PC-3 (cell line): ENCODE results near the gene ARID4A. TPM values are rescaled to one million over a fixed set of nuclear protein-coding genes. Genes with fewer than 3 reads are reported as not detected.
A peak's percentile ranks its signal among the peaks of the same experiment; 100 is the strongest.

Experiments used
- ATAC-seq: fragments of 200-7000 bp; cut with Tn5 transposase; 2 replicates; pipeline ENCODE4 v1.9.1; 2020; ENCODE audit warnings: mild to moderate bottlenecking, moderate library complexity
- BruUV-seq: library from RNA; stranded (reverse); fragments of 400-500 nt; replicated peaks from 2 replicates; lab custom pipeline; 2021; lab: Mats Ljungman, UMichigan
- CTCF ChIA-PET: fragments of 300-600 bp; sonication (Branson Sonifier 250); formaldehyde crosslinking; loops from one replicate; lab custom pipeline; 2022; ENCODE audit warnings: antibody characterized with exemption; lab: Charles Lee
- POLR2A ChIA-PET: fragments of 300-600 bp; sonication (Branson Sonifier 250); formaldehyde crosslinking; loops from one replicate; lab custom pipeline; 2022; ENCODE audit warnings: antibody characterized with exemption; ENCODE audit not compliant: unreplicated experiment; lab: Charles Lee
- DNase-seq: peaks from one replicate; pipeline ENCODE4 v3.0.0-alpha.2; 2015
- H2AFZ ChIP-seq: fragments of 300-600 bp; sonication (generic); 2 replicates; pipeline ENCODE4 v1.6.0; 2016; ENCODE audit warnings: antibody characterized with exemption, low read length
- H3F3A ChIP-seq: fragments of 300-600 bp; sonication (generic); one replicate; pipeline ENCODE4 v1.6.0; 2017; ENCODE audit warnings: antibody characterized with exemption, low read length, control low read depth, mild to moderate bottlenecking; ENCODE audit not compliant: unreplicated experiment
- H3K27ac ChIP-seq: fragments of 300-600 bp; sonication (generic); 2 replicates; pipeline ENCODE4 v1.5.1; 2016; ENCODE audit warnings: mild to moderate bottlenecking, low read length
- H3K27me3 ChIP-seq: fragments of 300-600 bp; sonication (generic); 2 replicates; pipeline ENCODE4 v1.6.1; 2016; ENCODE audit warnings: low read length, mixed read lengths
- H3K36me3 ChIP-seq: fragments of 300-600 bp; sonication (generic); 2 replicates; pipeline ENCODE4 v1.6.1; 2016; ENCODE audit warnings: low read depth, mixed run types, low read length, mixed read lengths
- H3K4me1 ChIP-seq: fragments of 300-600 bp; sonication (generic); 2 replicates; pipeline ENCODE4 v1.5.1; 2016; ENCODE audit warnings: low read length; ENCODE audit not compliant: insufficient read depth
- H3K4me2 ChIP-seq: fragments of 300-600 bp; sonication (generic); 2 replicates; pipeline ENCODE4 v1.6.0; 2016; ENCODE audit warnings: low read length
- H3K4me3 ChIP-seq: fragments of 300-600 bp; sonication (generic); 2 replicates; pipeline ENCODE4 v1.5.1; 2016; ENCODE audit warnings: mild to moderate bottlenecking, low read length, mixed read lengths
- H3K79me2 ChIP-seq: fragments of 300-600 bp; sonication (generic); 2 replicates; pipeline ENCODE4 v1.6.1; 2017; ENCODE audit warnings: low read length, mixed read lengths
- H3K9ac ChIP-seq: fragments of 300-600 bp; sonication (generic); 2 replicates; pipeline ENCODE4 v1.6.0; 2016; ENCODE audit warnings: mild to moderate bottlenecking, low read length
- H3K9me2 ChIP-seq: fragments of 300-600 bp; sonication (generic); replicated peaks from 2 replicates; pipeline ENCODE4 v1.6.1; 2016; ENCODE audit warnings: mixed run types, low read length, mixed read lengths
- H3K9me3 ChIP-seq: fragments of 300-600 bp; sonication (generic); 2 replicates; pipeline ENCODE4 v1.6.1; 2016; ENCODE audit warnings: low read length, mixed read lengths
- H4K20me1 ChIP-seq: fragments of 300-600 bp; sonication (generic); 2 replicates; pipeline ENCODE4 v1.6.1; 2016; ENCODE audit warnings: low read length, mixed read lengths
- CTCF ChIP-seq: fragments of 300-600 bp; sonication (generic); conservative IDR thresholded peaks from 2 replicates; pipeline ENCODE4 v1.5.1; 2017; ENCODE audit warnings: antibody characterized with exemption, low read depth, mild to moderate bottlenecking, low read length
- EZH2 ChIP-seq: fragments of 300-600 bp; sonication (generic); IDR thresholded peaks from one replicate; pipeline ENCODE4 v1.6.1; 2017; ENCODE audit warnings: antibody characterized with exemption, mild to moderate bottlenecking, low read length; ENCODE audit not compliant: unreplicated experiment
- EZH2phosphoT487 ChIP-seq: fragments of 300-600 bp; sonication (generic); IDR thresholded peaks from 2 replicates; pipeline ENCODE4 v1.6.1; 2018; ENCODE audit warnings: mild to moderate bottlenecking, antibody characterized with exemption, low read length, borderline replicate concordance
- intact Hi-C: fragments of 100-400 bp; cut with micrococcal nuclease; formaldehyde crosslinking; loops from 2 replicates; pipeline ENCODE4 v1.9.0; 2023
- total RNA-seq: library from RNA; depleted of rRNA; stranded (reverse); fragments of >200 nt; gene quantifications from 2 replicates; pipeline ENCODE4 v1.2.3, GENCODE V29; 2014

Gene ARID4A
- total RNA-seq, 1 experiment from 2014 or later = 7.3 TPM

- BruUV-seq = TSS peak; percentile 18
- Histone ChIP-seq H3K36me3 (peaks cover 54% of the 10 kb centered on the region), H3K9ac (no peak overlapping the region), H3K27me3 (no peaks in the 10 kb centered on the region), H3K9me2 (no peaks in the 10 kb centered on the region), H3K4me1 (no peaks in the 10 kb centered on the region), H3K27ac (no peak overlapping the region), H3K79me2 (peaks cover 7% of the 10 kb centered on the region), H3F3A (no peaks in the 10 kb centered on the region), H3K9me3 (no peaks in the 10 kb centered on the region), H2AFZ (no peak overlapping the region), H3K4me2 (no peak overlapping the region), H4K20me1 (no peaks in the 10 kb centered on the region), H3K4me3 (no peak overlapping the region)
- intact Hi-C loops = no loop called here
- no peak for TF ChIP-seq EZH2phosphoT487
- TF ChIP-seq EZH2 = no peak
- TF ChIP-seq CTCF = no peak
- ChIA-PET POLR2A (no interaction called here), CTCF (no interaction called here)
- ATAC-seq (no peak), DNase-seq (no peak)
Measured at GRCh38 chr14:58408681-58409215, 110.4 kb downstream of the ARID4A start.

- no peaks in the 10 kb centered on the region for H3K9me3 ChIP-seq
- H3K4me1 ChIP-seq = no peaks in the 10 kb centered on the region
- no peaks in the 10 kb centered on the region for H3F3A ChIP-seq
- peaks cover 5% of the 10 kb centered on the region; the same call in 1 of the 2 replicates for H4K20me1 ChIP-seq
- POLR2A ChIA-PET = no interaction called here
- H3K9ac ChIP-seq = no peak overlapping the region
- CTCF ChIA-PET = no interaction called here
- no peak overlapping the region for H3K27ac ChIP-seq
- TF ChIP-seq EZH2phosphoT487 = no peak
- TF ChIP-seq CTCF = peak; percentile 42; the same call in 1 of the 2 replicates
- no peak for TF ChIP-seq EZH2
- peaks cover 71% of the 10 kb centered on the region for H3K36me3 ChIP-seq
- no peaks in the 10 kb centered on the region for H3K27me3 ChIP-seq
- H3K4me2 ChIP-seq = no peak overlapping the region
- DNase-seq (peak; percentile 55), ATAC-seq (peak; percentile 96)
- intact Hi-C loops = no loop called here
- no TSS peak for BruUV-seq
- H3K9me2 ChIP-seq = no peaks in the 10 kb centered on the region
- no peak overlapping the region for H2AFZ ChIP-seq
- peaks cover 47% of the 10 kb centered on the region for H3K79me2 ChIP-seq
- H3K4me3 ChIP-seq = no peak overlapping the region
Measured at GRCh38 chr14:58414845-58415244, 116.5 kb downstream of the ARID4A start.
